HG02610 (cell line): ENCODE results near the gene CTBS.
"Not testable (repeated sequence)": the region's sequence is repeated elsewhere in the genome, so short reads cannot be mapped to it uniquely, and the experiment has no call there.

Source experiments
- ATAC-seq: cut with Tn5 transposase; IDR thresholded peaks from one replicate; pipeline ENCODE4 v1.9.1; 2021; ENCODE audit warnings: mild to moderate bottlenecking, moderate library complexity; ENCODE audit not compliant: unreplicated experiment

CTBS gene

GRCh38 chr1:84573967-84574842 lies at the start of gene CTBS:
TSS of gene CTBS (minus strand) at chr1:84574440. CDS start at chr1:84574415, 25 bp downstream.
- peak; percentile 84 for ATAC-seq

GRCh38 chr1:84621553-84621952 lies 47.3 kb upstream of the CTBS start:
- ATAC-seq, result no peak

- peak; percentile 97 for ATAC-seq
Observed at GRCh38 chr1:84620720-84621313, 46.6 kb upstream of the CTBS start.

- ATAC-seq, result no peak
Observed at GRCh38 chr1:84619383-84620102, 45.3 kb upstream of the CTBS start.

GRCh38 chr1:84617349-84617748 lies 43.1 kb upstream of the CTBS start:
- no peak for ATAC-seq

- ATAC-seq, result no peak
Observed at GRCh38 chr1:84615790-84616189, 41.5 kb upstream of the CTBS start.

- no peak for ATAC-seq
Observed at GRCh38 chr1:84613887-84614286, 39.6 kb upstream of the CTBS start.

- no peak for ATAC-seq
Observed at GRCh38 chr1:84613026-84613425, 38.8 kb upstream of the CTBS start.

GRCh38 chr1:84611796-84612195 lies 37.6 kb upstream of the CTBS start:
- no peak for ATAC-seq

- no peak for ATAC-seq
Observed at GRCh38 chr1:84611091-84611490, 36.9 kb upstream of the CTBS start.

- ATAC-seq, result no peak
Observed at GRCh38 chr1:84606977-84607376, 32.7 kb upstream of the CTBS start.

GRCh38 chr1:84605157-84605556 lies 30.9 kb upstream of the CTBS start:
- no peak for ATAC-seq

GRCh38 chr1:84603941-84604830 lies 29.9 kb upstream of the CTBS start:
- ATAC-seq, result no peak

- ATAC-seq, result no peak
Observed at GRCh38 chr1:84603223-84603622, 29.0 kb upstream of the CTBS start.

GRCh38 chr1:84600796-84601195 lies 26.6 kb upstream of the CTBS start:
- ATAC-seq, result no peak

GRCh38 chr1:84598846-84599741 lies 24.9 kb upstream of the CTBS start:
- ATAC-seq, result peak; percentile 81

- no peak for ATAC-seq
Observed at GRCh38 chr1:84598418-84598817, 24.2 kb upstream of the CTBS start.

- no peak for ATAC-seq
Observed at GRCh38 chr1:84597011-84597410, 22.8 kb upstream of the CTBS start.

- ATAC-seq, result not testable (repeated sequence)
Observed at GRCh38 chr1:84594959-84595358, 20.7 kb upstream of the CTBS start.

GRCh38 chr1:84587099-84587498 lies 12.9 kb upstream of the CTBS start:
- ATAC-seq, result no peak
